ENCODE results near the gene ETS1.

ETS1 gene

DNA sequence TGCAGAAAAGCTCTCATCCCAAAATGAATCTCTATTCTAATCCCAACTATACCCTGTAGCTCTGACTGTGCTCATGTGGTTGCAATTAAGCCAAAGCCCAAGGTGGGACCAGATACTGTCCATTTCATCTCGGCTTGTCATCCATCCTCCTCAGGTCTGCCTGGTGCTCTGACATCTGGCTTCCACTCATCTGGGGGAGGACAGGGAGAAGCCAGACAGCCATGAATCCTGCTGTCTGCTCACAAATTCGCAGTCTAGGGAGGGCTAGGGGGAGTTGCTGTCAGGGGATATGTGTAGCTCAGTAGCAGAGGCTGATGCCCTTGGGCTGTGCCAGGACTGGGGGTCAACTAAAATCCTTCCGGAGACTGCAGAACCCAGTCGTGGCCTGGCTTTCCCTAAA lies 167.1 kb downstream of the ETS1 start:
- no peak for DNase-seq

DNA sequence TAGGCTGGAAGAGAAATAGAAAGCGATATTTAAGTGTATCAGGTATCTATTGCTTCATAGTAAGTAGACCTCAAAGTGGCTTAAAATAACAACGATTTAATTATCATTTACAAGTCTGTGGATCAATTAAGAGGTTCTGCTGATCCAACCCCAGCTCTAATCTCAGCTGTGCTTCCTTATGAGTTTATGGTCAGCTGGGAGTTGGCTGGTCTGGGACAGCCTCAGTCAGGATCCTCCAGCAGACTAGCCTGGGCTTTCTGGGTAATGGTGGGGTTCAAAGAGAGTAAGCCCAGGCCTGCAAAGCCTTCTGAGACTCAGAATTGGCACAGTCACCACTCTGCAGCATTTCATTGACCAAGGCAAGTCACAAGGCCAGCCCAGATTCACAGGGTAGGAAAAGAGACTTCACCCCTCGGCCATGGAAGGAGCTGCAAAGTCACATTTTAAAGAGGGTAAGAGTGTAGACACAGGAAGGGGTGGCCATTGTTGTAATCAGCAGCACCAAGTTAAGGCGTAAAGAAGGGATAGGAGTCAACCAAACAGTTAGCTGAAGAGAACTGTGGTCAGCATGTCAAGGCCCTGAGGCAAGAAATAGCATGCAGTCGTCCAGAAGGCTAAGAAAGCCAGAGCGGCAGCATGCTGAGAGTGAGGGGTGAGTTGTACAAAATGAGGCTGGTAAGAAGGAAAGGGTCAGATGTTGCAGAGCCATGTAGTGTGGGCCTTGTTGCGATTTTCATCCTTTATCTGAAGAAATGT lies 168.2 kb downstream of the ETS1 start:
- no peak for DNase-seq

GRCh38 chr11:128417607-128418324 lies 169.6 kb downstream of the ETS1 start:
- DNase-seq, result no peak

GRCh38 chr11:128416976-128417375 lies 170.4 kb downstream of the ETS1 start:
- DNase-seq, result no peak

DNA sequence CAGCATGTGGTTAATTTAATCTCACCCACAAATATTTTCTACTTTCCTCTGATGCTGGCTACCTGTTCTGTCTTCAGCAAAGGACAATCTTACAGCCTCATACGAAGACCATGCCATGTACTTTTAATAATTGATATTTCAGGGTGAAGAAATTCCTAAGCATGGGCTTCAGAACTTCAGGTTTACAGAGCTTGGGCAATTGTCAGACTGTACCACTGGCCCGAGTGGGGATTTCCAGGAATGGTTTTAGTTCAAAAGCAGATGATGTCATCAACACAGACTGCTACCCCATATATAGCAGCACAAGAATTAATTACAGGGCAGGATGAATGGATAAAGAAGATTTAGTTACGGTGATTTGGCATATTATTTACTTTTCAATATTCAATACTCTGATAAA lies 171.8 kb downstream of the ETS1 start:
- no peak for DNase-seq

- no peak for DNase-seq
Measured at GRCh38 chr11:128412847-128413791, 174.2 kb downstream of the ETS1 start.

GRCh38 chr11:128411812-128412211 lies 175.5 kb downstream of the ETS1 start:
- no peak for DNase-seq

- DNase-seq, result no peak
Measured at GRCh38 chr11:128411150-128411549, 176.2 kb downstream of the ETS1 start.

DNA sequence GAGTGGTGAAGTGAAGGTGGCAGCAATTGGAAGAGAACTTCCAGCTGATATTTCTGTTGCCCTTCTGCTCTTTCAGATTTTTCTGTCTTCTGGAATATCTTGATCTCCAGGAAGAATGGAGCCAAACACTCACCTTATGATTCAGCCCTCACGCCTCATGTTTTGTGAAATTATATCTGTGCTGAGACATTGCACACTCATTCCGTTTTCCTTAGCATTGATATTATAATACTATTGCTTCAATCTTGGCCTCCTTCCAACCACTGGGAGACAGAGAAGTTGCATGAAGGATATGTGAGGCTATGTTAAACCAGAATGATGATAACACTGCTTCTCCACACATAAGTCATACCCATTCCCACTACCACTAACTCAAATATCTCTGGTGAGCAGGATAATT lies 177.9 kb downstream of the ETS1 start:
- no peak for DNase-seq
